H1 (cell line): Measurements from ENCODE around the gene AOPEP. TPM values are rescaled to one million over a fixed set of nuclear protein-coding genes. Genes with fewer than 3 reads are reported as not detected.

Experiments
- CTCF ChIA-PET: fragments of 300-600 bp; sonication (Branson Sonifier 250); formaldehyde crosslinking; loops from one replicate; lab custom pipeline; 2021; ENCODE audit not compliant: partially characterized antibody; lab: Charles Lee
- POLR2A ChIA-PET: fragments of 300-600 bp; sonication (Branson Sonifier 250); formaldehyde crosslinking; loops from one replicate; lab custom pipeline; 2021; ENCODE audit warnings: inconsistent platforms; ENCODE audit not compliant: partially characterized antibody; lab: Charles Lee
- DNase-seq, 2 experiments: peaks; one replicate each; pipeline versions ENCODE4 v3.0.0 to v3.0.0-alpha.2; 2010 to 2022; ENCODE audit warnings: low spot score in 2 of 2, low read depth in 1 of 2, mixed read lengths in 1 of 2
- FAIRE-seq: peaks from 2 replicates; lab custom pipeline; 2011; peaks lifted over from hg19 to GRCh38; lab: Jason Lieb, UNC
- H2AFZ ChIP-seq: 2 replicates; pipeline ENCODE4 v1.8.1; 2012; ENCODE audit warnings: low read length, inconsistent platforms
- H2AK5ac ChIP-seq: 2 replicates; pipeline ENCODE4 v1.6.1; 2013; ENCODE audit warnings: low read depth, low read length
- H2BK120ac ChIP-seq: replicated peaks from 2 replicates; pipeline ENCODE3; 2013; ENCODE audit warnings: low read depth, low read length, inconsistent platforms
- H2BK12ac ChIP-seq: 2 replicates; pipeline ENCODE4 v1.6.1; 2013; ENCODE audit warnings: low read depth, low read length
- H2BK15ac ChIP-seq: 2 replicates; pipeline ENCODE4 v1.6.1; 2013; ENCODE audit warnings: low read length
- H2BK20ac ChIP-seq: 2 replicates; pipeline ENCODE4 v1.6.1; 2013; ENCODE audit warnings: low read length
- H2BK5ac ChIP-seq: 2 replicates; pipeline ENCODE4 v1.6.1; 2013; ENCODE audit warnings: low read depth, low read length
- H3K14ac ChIP-seq: 2 replicates; pipeline ENCODE4 v1.6.1; 2013; ENCODE audit warnings: inconsistent platforms; ENCODE audit not compliant: insufficient read length
- H3K18ac ChIP-seq: 2 replicates; pipeline ENCODE4 v1.6.1; 2013; ENCODE audit warnings: low read length; ENCODE audit errors: extremely low read depth
- H3K23ac ChIP-seq: 2 replicates; pipeline ENCODE4 v1.6.1; 2013; ENCODE audit warnings: inconsistent platforms; ENCODE audit not compliant: insufficient read length
- H3K23me2 ChIP-seq: 2 replicates; pipeline ENCODE4 v1.6.1; 2013; ENCODE audit warnings: low read depth, low read length
- H3K27ac ChIP-seq: 2 replicates; pipeline ENCODE4 v1.6.1; 2011; ENCODE audit warnings: low read depth, low read length, inconsistent platforms
- H3K27me3 ChIP-seq, 4 experiments: replicated peaks in 1 of 4; 1 replicate in 1 of 4; 2 replicates in 3 of 4; pipeline versions ENCODE4 v1.6.1 to v1.8.1; 2011 to 2013; ENCODE audit warnings: low read length in 3 of 4, mild to moderate bottlenecking in 3 of 4, inconsistent platforms in 2 of 4, mixed read lengths in 2 of 4, moderate library complexity in 1 of 4; ENCODE audit not compliant: control insufficient read depth in 3 of 4, insufficient read depth in 3 of 4; ENCODE audit errors: extremely low read depth in 1 of 4
- H3K36me3 ChIP-seq, 4 experiments: 2 replicates each; pipeline versions ENCODE4 v1.6.1 to v1.8.1; 2011 to 2013; ENCODE audit warnings: mild to moderate bottlenecking in 4 of 4, low read length in 3 of 4, moderate library complexity in 2 of 4, control low read depth in 1 of 4, inconsistent platforms in 1 of 4; ENCODE audit not compliant: insufficient read depth in 4 of 4, control insufficient read depth in 2 of 4
- H3K4ac ChIP-seq: replicated peaks from 2 replicates; pipeline ENCODE3; 2013; ENCODE audit warnings: low read length, low read depth, mixed read lengths, inconsistent platforms; ENCODE audit not compliant: insufficient read length
- H3K4me1 ChIP-seq, 4 experiments: replicated peaks in 1 of 4; 1 replicate in 1 of 4; 2 replicates in 3 of 4; pipeline versions ENCODE4 v1.6.1 to v1.8.1; 2011 to 2013; ENCODE audit warnings: low read length in 3 of 4, inconsistent platforms in 2 of 4, mixed read lengths in 1 of 4; ENCODE audit not compliant: insufficient read depth in 4 of 4, control insufficient read depth in 3 of 4
- H3K4me2 ChIP-seq, 2 experiments: 2 replicates each; pipeline versions ENCODE4 v1.6.1 to v1.8.1; 2011 to 2013; ENCODE audit warnings: low read depth in 2 of 2, low read length in 2 of 2, control low read depth in 1 of 2, inconsistent platforms in 1 of 2, mild to moderate bottlenecking in 1 of 2; ENCODE audit not compliant: insufficient read depth in 1 of 2
- H3K4me3 ChIP-seq, 4 experiments: fragments of 200-600, 300-600 bp in 1 of 4; sonication (generic), shearing (Covaris generic), sonication (Bioruptor Twin) in 1 of 4; 2 replicates each; pipeline versions ENCODE4 v1.5.1 to v1.8.1; 2011 to 2016; ENCODE audit warnings: low read length in 4 of 4, low read depth in 3 of 4, control low read depth in 2 of 4, inconsistent platforms in 2 of 4, mild to moderate bottlenecking in 2 of 4, mixed read lengths in 1 of 4, moderate library complexity in 1 of 4; ENCODE audit not compliant: insufficient read depth in 2 of 4; ENCODE audit errors: extremely low read depth in 1 of 4
- H3K56ac ChIP-seq: replicated peaks from 2 replicates; pipeline ENCODE3; 2013; ENCODE audit warnings: low read depth, mild to moderate bottlenecking, mixed read lengths, low read length, inconsistent platforms; ENCODE audit not compliant: insufficient read length
- H3K79me1 ChIP-seq: 2 replicates; pipeline ENCODE4 v1.6.1; 2013; ENCODE audit warnings: low read depth, low read length, control low read depth
- H3K79me2 ChIP-seq, 2 experiments: 2 replicates each; pipeline versions ENCODE4 v1.6.1 to v1.8.1; 2012 to 2013; ENCODE audit warnings: low read length in 2 of 2, mild to moderate bottlenecking in 2 of 2, inconsistent platforms in 1 of 2; ENCODE audit not compliant: insufficient read depth in 2 of 2, control insufficient read depth in 1 of 2
- H3K9ac ChIP-seq, 4 experiments: replicated peaks in 1 of 4; 1 replicate in 1 of 4; 2 replicates in 3 of 4; pipeline versions ENCODE4 v1.6.1 to v1.8.1; 2011 to 2013; ENCODE audit warnings: low read depth in 3 of 4, low read length in 3 of 4, control low read depth in 2 of 4, mild to moderate bottlenecking in 2 of 4, moderate library complexity in 2 of 4, inconsistent platforms in 1 of 4; ENCODE audit errors: extremely low read depth in 1 of 4
- H3K9me3 ChIP-seq, 2 experiments: 2 replicates each; pipeline versions ENCODE4 v1.6.1 to v1.8.1; 2012 to 2013; ENCODE audit warnings: mild to moderate bottlenecking in 2 of 2, moderate library complexity in 2 of 2, control low read depth in 1 of 2, inconsistent platforms in 1 of 2, low read depth in 1 of 2, low read length in 1 of 2, mixed read lengths in 1 of 2; ENCODE audit not compliant: insufficient read depth in 2 of 2
- H4K20me1 ChIP-seq, 2 experiments: replicated peaks in 1 of 2; 2 replicates each; pipeline versions ENCODE3 to v1.8.1; 2011 to 2013; ENCODE audit warnings: inconsistent platforms in 2 of 2, low read length in 2 of 2, mild to moderate bottlenecking in 1 of 2; ENCODE audit not compliant: insufficient read depth in 2 of 2, control insufficient read depth in 1 of 2
- H4K5ac ChIP-seq: 2 replicates; pipeline ENCODE4 v1.6.1; 2013; ENCODE audit warnings: low read length, low read depth, mixed read lengths, inconsistent platforms; ENCODE audit not compliant: insufficient read length
- H4K8ac ChIP-seq: 2 replicates; pipeline ENCODE4 v1.8.0; 2013; ENCODE audit warnings: mild to moderate bottlenecking, moderate library complexity, low read length, inconsistent platforms; ENCODE audit not compliant: insufficient read depth; ENCODE audit errors: extremely low read depth
- H4K91ac ChIP-seq: replicated peaks from 2 replicates; pipeline ENCODE3; 2013; ENCODE audit warnings: low read length, mixed read lengths, inconsistent platforms; ENCODE audit not compliant: insufficient read length
- GABPA ChIP-seq: IDR thresholded peaks from 2 replicates; pipeline ENCODE4 v1.6.1; 2011; ENCODE audit warnings: mild to moderate bottlenecking, low read length, moderate library complexity, borderline replicate concordance; ENCODE audit not compliant: insufficient read depth
- KDM1A ChIP-seq: fragments of 200-600, 300-600 bp; sonication (generic); IDR thresholded peaks from 2 replicates; pipeline ENCODE4 v1.7.1; 2016; ENCODE audit warnings: mild to moderate bottlenecking, low read length, borderline replicate concordance
- KDM5A ChIP-seq: fragments of 200-600 bp; IDR thresholded peaks from 2 replicates; pipeline ENCODE4 v1.7.1; 2012; ENCODE audit warnings: mild to moderate bottlenecking, low read length, inconsistent platforms, mixed read lengths
- RAD21 ChIP-seq, 2 experiments: IDR thresholded peaks in 1 of 2; conservative IDR thresholded peaks in 1 of 2; 2 replicates each; pipeline ENCODE4 v1.6.1; 2011; ENCODE audit warnings: low read depth in 2 of 2, low read length in 2 of 2, improper control_type of control experiment in 1 of 2, inconsistent platforms in 1 of 2, mild to moderate bottlenecking in 1 of 2, moderate library complexity in 1 of 2
- TAF7 ChIP-seq: optimal IDR thresholded peaks from 2 replicates; pipeline ENCODE3; 2011; ENCODE audit warnings: low read depth, mild to moderate bottlenecking, inconsistent platforms, low read length, moderate library complexity, borderline replicate concordance
- WGBS, 2 experiments: shearing (Covaris generic) in 1 of 2; methylation state at CpG; one replicate each; pipeline versions ENCODE4 v1.1.6 to v1.1.7; 2013 to 2015; ENCODE audit warnings: low lambda C conversion rate in 2 of 2, mixed read lengths in 2 of 2, inconsistent platforms in 1 of 2, low coverage in 1 of 2, missing lambda C conversion rate in 1 of 2; ENCODE audit not compliant: insufficient replicate concordance in 2 of 2, insufficient coverage in 1 of 2, insufficient read length in 1 of 2; ENCODE audit errors: extremely low coverage in 1 of 2, missing lambda C conversion rate in 1 of 2; 5-methylcytosine and 5-hydroxymethylcytosine counted together
- polyA plus RNA-seq, 7 experiments: library from polyadenylated mRNA; depleted of rRNA in 3 of 7; stranded (reverse) in 5 of 7; unstranded in 2 of 7; fragments of >200 nt in 5 of 7; fragments of 200-250 nt in 2 of 7; gene quantifications; 1 replicate in 5 of 7; 2 replicates in 1 of 7; 4 replicates in 1 of 7; pipeline versions ENCODE4 v1.2.1 to v1.2.3, GENCODE V29; 2011 to 2013; ENCODE audit warnings: missing spikeins in 2 of 7, mixed read lengths in 2 of 7
- total RNA-seq: library from RNA; stranded (reverse); fragmentation: NEBNext Ultra II Directional; extraction: Animal tissue kit (Norgen Biotek cat#: 25700); gene quantifications from 2 replicates; pipeline ENCODE4 v1.2.1, GENCODE V29; 2021

The AOPEP gene
- total and polyA plus RNA-seq, 2 of the 8 experiments (the other 6 are each of a cell fraction or from before 2014, with no cell fraction given) = 6.1 to 14.3 TPM

DNA sequence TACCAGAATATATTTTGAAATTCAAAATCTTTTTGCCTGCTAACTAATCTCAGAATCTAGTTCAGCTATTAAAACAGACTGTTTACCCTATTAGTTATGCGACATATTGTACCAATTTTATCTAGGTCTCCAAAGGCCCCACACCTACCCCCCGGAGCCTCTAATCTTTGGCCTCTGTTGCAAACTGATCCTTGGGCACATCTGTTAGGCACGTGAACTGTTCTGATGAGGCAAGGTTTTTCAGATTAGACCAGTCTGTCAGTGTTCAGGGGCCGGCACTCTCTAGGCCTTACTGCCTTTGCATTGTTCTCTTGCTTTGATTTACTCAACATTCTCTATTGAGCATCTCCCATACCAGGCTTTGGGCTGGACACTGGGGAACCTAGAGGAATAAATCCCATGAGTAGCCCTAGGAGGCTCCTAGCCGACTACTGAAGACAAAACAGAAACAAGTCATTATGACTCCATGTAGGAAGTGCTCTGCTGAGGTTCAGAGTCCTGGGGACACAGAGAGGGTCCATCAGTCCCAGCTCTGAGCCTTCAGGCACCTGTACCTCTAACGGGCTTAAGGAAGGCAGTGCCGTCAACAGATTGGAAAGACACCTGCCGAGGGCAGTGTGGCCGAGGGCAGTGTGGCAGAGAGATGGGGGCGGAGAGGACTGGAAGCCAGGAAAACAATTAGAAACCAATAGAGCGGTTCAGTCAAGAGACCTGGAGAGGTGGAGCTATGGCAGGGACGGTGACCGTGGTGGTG is 245.1 kb downstream of the AOPEP start:
- FAIRE-seq (no peak), DNase-seq (no peak)
- Histone ChIP-seq H3K27ac (no peak overlapping the region), H3K79me2 (no peaks in the 10 kb centered on the region), H3K27me3 (no peaks in the 10 kb centered on the region), H3K9ac (no peak overlapping the region), H2BK12ac (no peak overlapping the region), H3K4me1 (peaks cover 0 to 4% (median 2%) of the 10 kb centered on the region in 4 experiments; a peak in 5 of 7 replicates), H3K23ac (no peak overlapping the region), H3K4me3 (no peak overlapping the region), H4K5ac (no peak overlapping the region), H3K4ac (no peak overlapping the region), H2AFZ (no peak overlapping the region), H4K8ac (peak overlapping the region; percentile 17; the same call in 1 of the 2 replicates), H4K91ac (no peak overlapping the region), H2AK5ac (no peak overlapping the region), H3K14ac (no peak overlapping the region), H2BK5ac (no peak overlapping the region), H3K18ac (no peak overlapping the region), H2BK20ac (no peak overlapping the region), H2BK120ac (no peak overlapping the region), H2BK15ac (no peak overlapping the region), H3K9me3 (no peaks in the 10 kb centered on the region), H3K23me2 (no peaks in the 10 kb centered on the region), H3K79me1 (no peaks in the 10 kb centered on the region), H3K4me2 (no peak overlapping the region), H3K36me3 (no peaks in the 10 kb centered on the region), H4K20me1 (no peaks in the 10 kb centered on the region), H3K56ac (no peak overlapping the region)
- WGBS, 2 experiments = 88% methylated on average over 13 of the region's 13 CpGs; no CpG with 5 or more reads in 1 of the 2 experiments
- TF ChIP-seq TAF7 = no peak
- TF ChIP-seq KDM5A = no peak
- TF ChIP-seq GABPA = no peak
- no peak for TF ChIP-seq KDM1A
- TF ChIP-seq RAD21 (IDR thresholded peaks at IDR 0.05 in 1 of 2, conservative IDR thresholded peaks at IDR 0.05 in 1 of 2; ENCODE audit: low read depth in 2 of 2, low read length in 2 of 2) = no peak
- ChIA-PET POLR2A (no interaction called here), CTCF (interaction anchor here (0.6 to 1.4 kb wide), 3 partner anchors 9 to 291 kb away, joined by 3 to 5 read pairs (median 4); no protein-coding TSS in a partner anchor)
